NCI-H1694 (cell line): ENCODE measurements around the gene GTF2I.
"Not testable (repeated sequence)": the region's sequence is repeated elsewhere in the genome, so short reads cannot be mapped to it uniquely, and the experiment has no call there.

Experiments used
- DNase-seq: peaks from one replicate; lab custom pipeline; 2025; lab: John Stamatoyannopoulos, UW

Gene GTF2I

GRCh38 chr7:74656837-74657691 lies 454 bp upstream of the GTF2I start:
- DNase-seq = peak; percentile 93

- DNase-seq = peak; percentile 55
These were observed 873 bp downstream of the GTF2I start for GRCh38 chr7:74658178-74659004.

DNA sequence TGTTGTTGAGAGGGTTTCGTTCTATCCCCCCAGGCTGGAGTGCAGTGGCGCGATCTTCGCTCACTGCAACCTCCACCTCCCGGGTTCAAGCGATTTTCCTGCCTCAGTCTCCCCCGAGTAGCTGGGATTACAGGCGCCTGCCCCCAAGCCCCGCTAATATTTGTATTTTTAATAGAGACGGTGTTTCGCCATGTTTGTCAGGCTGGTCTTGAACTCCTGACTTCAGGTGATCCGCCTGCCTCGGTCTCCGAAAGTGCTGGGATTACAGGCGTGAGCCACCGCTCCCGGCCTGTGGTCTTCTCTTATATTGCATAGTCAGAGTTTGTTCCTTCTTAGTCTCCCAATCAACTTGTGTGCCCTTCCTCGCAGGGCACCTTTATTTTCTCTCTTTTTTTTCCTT lies 2.7 kb downstream of the GTF2I start:
- DNase-seq = not testable (repeated sequence)

DNA sequence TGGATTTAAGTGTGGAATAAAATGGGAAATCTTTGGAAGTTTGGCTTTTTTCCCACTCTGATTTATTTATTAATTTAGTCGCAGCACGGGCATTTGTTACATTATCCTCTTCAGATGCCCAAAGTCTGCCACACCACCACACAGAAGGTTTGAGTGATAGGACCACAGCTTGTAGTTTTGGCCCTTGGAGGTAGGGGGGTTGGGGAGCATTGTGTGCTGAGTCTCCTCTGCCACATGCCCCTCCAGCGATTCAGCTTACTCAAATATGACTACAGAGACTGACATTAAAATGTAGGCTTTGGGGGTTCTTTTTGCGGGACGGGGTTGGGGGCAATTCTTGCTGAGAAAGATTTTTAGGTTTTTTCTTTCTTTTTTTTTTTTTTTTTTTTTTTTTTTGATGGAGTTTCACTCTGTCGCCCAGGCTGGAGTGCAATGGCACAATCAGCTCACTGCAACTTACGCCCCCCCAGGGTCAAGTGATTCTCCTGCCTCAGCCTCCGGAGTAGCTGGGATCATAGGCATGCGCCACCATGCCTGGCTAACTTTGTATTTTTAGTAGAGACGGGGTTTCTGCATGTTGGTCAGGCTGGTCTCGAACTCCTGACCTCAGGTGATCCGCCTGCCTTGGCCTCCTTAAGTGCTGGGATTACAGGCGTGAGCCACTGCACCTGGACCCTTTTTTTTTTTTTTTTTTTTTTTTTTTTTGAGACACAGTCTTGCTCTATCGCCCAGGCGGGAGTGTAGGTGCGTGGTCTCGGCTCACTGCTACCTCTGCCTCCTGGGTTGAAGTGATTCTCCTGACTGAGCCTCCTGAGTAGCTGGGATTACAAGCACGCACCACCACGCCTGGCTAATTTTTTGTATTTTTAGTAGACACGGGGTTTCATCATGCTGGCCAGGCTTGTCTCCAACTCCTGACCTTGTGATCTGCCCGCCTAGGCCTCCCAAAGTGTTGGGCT lies 4.6 kb downstream of the GTF2I start:
- not testable (repeated sequence) for DNase-seq

DNA sequence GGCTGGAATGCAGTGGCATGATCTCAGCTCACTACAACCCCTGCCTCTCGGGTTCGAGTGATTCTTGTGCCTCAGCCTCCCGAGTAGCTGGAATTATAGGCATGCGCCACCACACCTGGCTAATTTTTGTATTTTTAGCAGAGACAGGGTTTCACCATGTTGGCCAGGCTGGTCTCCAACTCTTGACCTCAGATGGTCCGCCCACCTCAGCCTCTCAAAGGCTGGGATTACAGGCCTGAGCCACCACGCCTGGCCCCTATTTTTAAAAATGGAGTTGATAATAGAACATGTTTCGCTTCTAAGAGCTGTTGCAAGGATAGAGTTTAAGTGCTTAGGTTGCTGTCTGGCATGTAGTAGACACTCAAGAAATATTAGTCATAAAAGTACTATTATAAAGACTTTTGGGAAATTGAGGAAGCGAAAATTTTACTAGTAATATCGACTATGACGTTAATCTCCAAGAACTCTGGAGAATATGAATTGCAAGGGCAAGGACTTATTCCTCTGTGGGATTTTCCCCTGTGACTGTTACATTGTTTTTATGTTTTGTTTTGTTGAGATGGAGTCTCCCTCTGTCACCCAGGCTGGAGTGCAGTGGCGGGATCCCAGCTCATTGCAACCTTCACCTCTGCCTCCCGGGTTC lies 7.9 kb downstream of the GTF2I start:
- DNase-seq = no peak

- not testable (repeated sequence) for DNase-seq
These were observed 9.5 kb downstream of the GTF2I start for GRCh38 chr7:74667013-74667412.

- not testable (repeated sequence) for DNase-seq
These were observed 10.0 kb downstream of the GTF2I start for GRCh38 chr7:74667520-74667919.

DNA sequence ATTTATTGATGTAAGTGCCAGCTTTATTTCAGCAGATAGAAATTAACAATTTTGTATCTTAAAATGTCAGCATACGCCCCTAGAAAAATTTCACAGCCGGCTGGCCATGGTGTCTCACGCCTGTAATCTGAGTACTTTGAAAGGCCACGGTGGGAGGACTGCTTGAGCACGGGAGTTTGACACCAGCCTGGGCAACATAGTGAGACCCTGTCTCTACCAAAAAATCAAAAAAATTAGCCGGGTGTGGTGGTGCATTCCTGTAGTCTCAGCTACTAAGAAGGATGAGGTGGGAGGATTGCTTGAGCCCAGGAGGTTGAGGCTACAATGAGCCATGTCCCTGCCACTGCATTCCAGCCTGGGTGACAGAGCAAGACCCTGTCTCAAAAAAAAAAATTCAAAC lies 14.1 kb downstream of the GTF2I start:
- no peak for DNase-seq

DNA sequence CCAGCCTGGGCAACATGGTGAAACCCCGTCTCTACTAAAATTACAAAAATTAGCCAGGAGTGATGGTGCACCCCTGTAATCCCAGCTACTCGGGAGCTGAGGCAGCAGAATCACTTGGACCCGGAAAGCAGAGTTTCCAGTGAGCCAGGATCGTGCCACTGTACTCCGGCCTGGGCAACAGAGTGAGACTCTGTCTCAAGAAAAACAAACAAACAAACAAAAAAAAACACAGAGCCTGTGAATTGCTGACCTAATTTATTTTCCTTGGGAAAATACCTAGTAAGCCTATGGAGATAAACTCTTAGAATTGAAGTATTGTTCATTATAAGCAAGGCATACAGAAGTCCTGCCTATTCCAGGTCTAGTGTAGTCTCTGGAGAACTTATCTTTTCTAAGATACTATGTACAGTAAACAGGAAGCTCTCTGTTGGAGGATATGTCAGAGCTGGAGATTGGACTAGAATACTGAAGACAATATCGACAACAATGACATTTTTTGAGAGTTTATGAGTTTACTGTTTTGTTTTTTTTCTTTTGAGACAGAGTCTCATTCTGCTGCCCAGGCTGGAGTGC lies 14.9 kb downstream of the GTF2I start:
- DNase-seq = no peak

DNA sequence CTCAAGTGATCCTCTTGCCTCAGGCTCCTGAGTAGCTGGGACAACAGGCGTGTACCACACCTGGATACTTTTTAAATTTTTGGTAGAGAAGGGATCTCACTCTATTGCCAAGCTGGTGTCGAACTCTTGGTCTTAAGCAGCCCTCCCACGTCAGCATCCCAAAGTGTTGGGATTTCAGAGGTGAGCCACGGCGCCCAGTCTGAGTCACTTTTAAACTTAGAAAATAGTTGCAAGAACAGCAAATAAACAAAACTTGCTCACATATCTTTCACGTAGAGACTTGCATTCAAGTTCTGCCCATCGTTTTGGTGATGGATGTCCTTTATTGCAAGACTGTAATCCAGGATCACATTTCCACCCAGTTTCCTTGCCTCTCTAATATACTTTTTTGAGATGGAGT lies 16.6 kb downstream of the GTF2I start:
- no peak for DNase-seq

- DNase-seq = no peak
These were observed 25.3 kb downstream of the GTF2I start for GRCh38 chr7:74682829-74683228.

DNA sequence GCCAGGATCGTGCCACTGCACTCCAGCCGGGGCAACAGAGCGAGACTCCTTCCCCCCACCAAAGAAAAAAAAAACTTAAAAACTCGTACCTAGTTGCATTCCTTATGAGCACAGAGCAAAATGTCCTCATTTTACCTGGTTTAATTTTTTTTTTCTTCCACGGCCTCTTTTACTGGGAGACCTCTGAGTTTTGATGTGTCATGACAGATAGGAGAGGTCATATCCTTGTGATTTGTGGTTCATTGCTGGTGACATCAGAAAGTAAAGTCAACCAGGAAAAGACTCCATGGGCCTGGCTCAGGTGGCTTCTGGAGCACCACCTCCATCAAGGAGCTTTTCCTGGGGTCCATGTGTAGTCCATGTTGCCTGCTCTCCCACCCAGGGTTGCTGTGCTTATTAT lies 26.3 kb downstream of the GTF2I start:
- no peak for DNase-seq

- DNase-seq = no peak
These were observed 27.0 kb downstream of the GTF2I start for GRCh38 chr7:74684473-74684872.

GRCh38 chr7:74684921-74685320 lies 27.4 kb downstream of the GTF2I start:
- DNase-seq = no peak

DNA sequence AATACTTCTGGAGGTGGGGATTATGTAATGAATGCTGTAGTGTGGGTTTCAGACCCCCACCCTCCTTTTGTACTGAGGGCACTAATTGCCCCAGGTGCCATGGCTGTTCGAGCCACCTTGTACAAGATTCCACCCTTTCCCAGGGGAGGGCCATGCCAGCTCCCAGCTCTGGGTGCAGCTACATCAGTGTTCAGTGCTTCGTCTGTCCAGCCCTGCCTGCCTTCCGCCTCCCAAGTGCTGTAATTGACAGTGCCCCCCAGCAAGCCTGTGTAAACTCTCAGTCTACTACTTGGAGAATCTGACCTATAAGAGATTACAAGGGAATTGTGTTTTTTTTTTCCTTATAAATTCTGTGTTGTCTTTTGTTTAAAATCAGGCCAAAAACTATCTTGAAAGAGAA lies 33.0 kb downstream of the GTF2I start:
- DNase-seq = no peak

DNA sequence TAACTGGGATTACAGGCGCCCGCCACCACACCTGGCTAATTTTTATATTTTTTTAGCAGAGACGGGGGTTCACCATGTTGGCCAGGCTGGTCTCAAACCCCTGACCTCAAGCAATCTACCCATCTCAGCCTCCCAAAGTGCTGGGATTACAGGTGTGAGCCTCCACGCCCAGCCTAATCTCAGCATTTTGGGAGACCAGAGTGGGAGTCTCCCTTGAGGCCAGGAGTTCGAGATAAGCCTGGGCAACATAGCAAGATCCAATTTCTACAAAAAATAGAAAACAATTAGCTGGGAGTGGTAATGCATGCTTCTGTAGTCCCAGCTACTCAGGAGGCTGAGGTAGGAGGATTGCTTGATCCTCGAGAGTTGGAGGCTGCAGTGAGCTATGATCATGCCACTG lies 46.9 kb downstream of the GTF2I start:
- DNase-seq = not testable (repeated sequence)

GRCh38 chr7:74707238-74707637 lies 49.7 kb downstream of the GTF2I start:
- DNase-seq = no peak

DNA sequence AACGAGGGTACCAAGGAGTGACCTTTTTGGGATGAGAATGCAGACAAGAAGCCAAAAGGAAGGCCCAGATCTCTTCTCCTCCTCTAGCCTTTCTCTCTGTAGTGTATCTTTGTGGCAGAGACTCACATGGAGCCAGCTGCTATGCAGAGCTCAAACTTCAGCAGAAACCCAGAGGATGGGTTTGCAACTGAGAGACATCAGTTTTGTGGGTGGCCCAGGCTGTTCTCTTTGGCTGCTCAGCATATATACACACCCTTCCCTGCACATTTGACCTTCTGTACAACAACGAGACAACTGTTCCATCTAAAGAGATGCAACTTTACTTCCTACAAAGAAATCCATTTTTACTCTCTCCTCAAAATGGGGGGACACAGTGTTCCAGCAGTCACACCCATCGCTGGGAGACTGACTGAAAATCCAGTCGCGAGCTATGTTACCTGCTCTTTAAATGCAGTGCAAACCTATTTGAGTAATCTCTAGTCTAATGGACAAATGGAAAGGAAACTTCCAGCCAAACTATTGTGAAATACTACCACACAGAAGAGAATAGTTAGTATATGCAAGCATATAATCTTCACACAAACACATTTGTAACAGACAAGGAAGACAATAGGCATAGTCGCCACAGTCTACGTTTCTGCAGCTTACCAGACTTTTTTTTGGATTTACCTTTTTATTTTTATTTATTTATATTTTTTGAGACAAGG lies 51.2 kb downstream of the GTF2I start:
- DNase-seq = no peak

- no peak for DNase-seq
These were observed 52.6 kb downstream of the GTF2I start for GRCh38 chr7:74709880-74710671.

DNA sequence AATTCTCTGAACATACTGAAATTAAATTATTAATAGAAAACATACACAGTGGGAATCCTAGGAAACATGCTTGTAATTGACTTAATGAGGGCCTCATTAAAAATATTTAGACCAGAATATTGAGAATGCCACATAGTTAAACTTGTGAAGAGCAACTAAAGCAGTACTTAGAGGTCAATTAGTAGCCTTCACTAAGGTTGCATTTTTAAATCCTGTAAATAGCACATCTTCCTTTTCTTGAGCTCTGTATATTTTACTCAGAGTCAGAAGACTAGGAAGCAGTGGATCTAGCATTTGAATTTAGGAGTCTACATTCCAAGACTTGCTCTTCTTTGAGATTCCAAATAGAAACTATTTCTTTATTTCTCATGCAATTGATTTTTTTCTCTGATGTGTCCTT lies 56.0 kb downstream of the GTF2I start:
- DNase-seq = no peak
